T-helper 17 cell (primary cell): ENCODE results near the gene FILIP1L. TPM values are rescaled to one million over a fixed set of nuclear protein-coding genes. Genes with fewer than 3 reads are reported as not detected.

Source experiments
- ATAC-seq: fragments of 150-1000 bp; cut with Tn5 transposase; 2 replicates; pipeline ENCODE4 v1.10.0; 2021; ENCODE audit warnings: mild to moderate bottlenecking, moderate library complexity
- DNase-seq, 3 donors: peaks; one replicate each; pipeline versions ENCODE4 v3.0.0 to v3.0.0-alpha.2; 2020 to 2021
- H3K9me3 ChIP-seq: one replicate; pipeline ENCODE4 v1.7.0; 2013; ENCODE audit warnings: low read length, mild to moderate bottlenecking; ENCODE audit not compliant: control insufficient read depth, poor library complexity, severe bottlenecking
- H3K27ac Mint-ChIP-seq: one replicate; pipeline ENCODE4 v1.8.0; 2022; ENCODE audit warnings: mild to moderate bottlenecking, moderate library complexity, mixed read lengths
- H3K27me3 Mint-ChIP-seq: one replicate; pipeline ENCODE4 v1.8.0; 2022; ENCODE audit warnings: mixed read lengths
- H3K36me3 Mint-ChIP-seq: one replicate; pipeline ENCODE4 v1.8.0; 2022; ENCODE audit warnings: low read depth, mixed read lengths
- H3K4me1 Mint-ChIP-seq: one replicate; pipeline ENCODE4 v1.8.0; 2022; ENCODE audit warnings: mild to moderate bottlenecking, mixed read lengths
- H3K4me3 Mint-ChIP-seq: one replicate; pipeline ENCODE4 v1.8.0; 2022; ENCODE audit warnings: mild to moderate bottlenecking, moderate library complexity, mixed read lengths
- total RNA-seq, 4 donors: library from RNA in 2 of 4; stranded (reverse) in 2 of 4; gene quantifications; one replicate each; pipeline ENCODE4 v1.2.3 and lab custom pipeline; 2022 to 2026

Gene FILIP1L
- total RNA-seq, 2 donors from 2014 or later: 0.82 TPM; not detected in 1

GRCh38 chr3:100144255-100144866 lies 30.1 kb upstream of the FILIP1L start:
- Mint-ChIP-seq H3K36me3 (peaks cover 4% of the 10 kb centered on the region), H3K27ac (no peak overlapping the region), H3K4me1 (peaks cover 4% of the 10 kb centered on the region), H3K4me3 (no peak overlapping the region), H3K27me3 (no peaks in the 10 kb centered on the region)
- H3K9me3 ChIP-seq: peaks cover 2% of the 10 kb centered on the region
- ATAC-seq (no peak), DNase-seq (no peak)

GRCh38 chr3:100141586-100141985 lies 27.3 kb upstream of the FILIP1L start:
- ATAC-seq: no peak
- H3K27me3 Mint-ChIP-seq: no peaks in the 10 kb centered on the region
- H3K4me3 Mint-ChIP-seq: no peak overlapping the region
- no peaks in the 10 kb centered on the region for H3K36me3 Mint-ChIP-seq
- DNase-seq: no peak
- H3K9me3 ChIP-seq: peaks cover 2% of the 10 kb centered on the region
- no peak overlapping the region for H3K27ac Mint-ChIP-seq
- H3K4me1 Mint-ChIP-seq: no peaks in the 10 kb centered on the region

- ATAC-seq (no peak), DNase-seq (no peak)
- no peak overlapping the region for H3K27ac Mint-ChIP-seq
- H3K4me1 Mint-ChIP-seq: no peaks in the 10 kb centered on the region
- peaks cover 2% of the 10 kb centered on the region for H3K9me3 ChIP-seq
- no peaks in the 10 kb centered on the region for H3K36me3 Mint-ChIP-seq
- no peaks in the 10 kb centered on the region for H3K27me3 Mint-ChIP-seq
- no peak overlapping the region for H3K4me3 Mint-ChIP-seq
Observed at GRCh38 chr3:100140976-100141375, 26.7 kb upstream of the FILIP1L start.

- Mint-ChIP-seq H3K27me3 (no peaks in the 10 kb centered on the region), H3K36me3 (no peaks in the 10 kb centered on the region), H3K4me3 (no peak overlapping the region), H3K4me1 (no peaks in the 10 kb centered on the region), H3K27ac (no peak overlapping the region)
- ATAC-seq: no peak
- H3K9me3 ChIP-seq: no peaks in the 10 kb centered on the region
- no peak for DNase-seq
Observed at GRCh38 chr3:100136921-100137320, 22.6 kb upstream of the FILIP1L start.

GRCh38 chr3:100131241-100131640 lies 16.9 kb upstream of the FILIP1L start:
- Mint-ChIP-seq H3K27me3 (no peaks in the 10 kb centered on the region), H3K4me3 (no peak overlapping the region), H3K27ac (no peak overlapping the region), H3K36me3 (no peaks in the 10 kb centered on the region), H3K4me1 (no peaks in the 10 kb centered on the region)
- no peaks in the 10 kb centered on the region for H3K9me3 ChIP-seq
- no peak for DNase-seq
- ATAC-seq: no peak

GRCh38 chr3:100129941-100130340 lies 15.6 kb upstream of the FILIP1L start:
- H3K4me1 Mint-ChIP-seq: peaks cover 4% of the 10 kb centered on the region
- no peaks in the 10 kb centered on the region for H3K9me3 ChIP-seq
- no peak overlapping the region for H3K27ac Mint-ChIP-seq
- ATAC-seq (no peak), DNase-seq (no peak)
- no peaks in the 10 kb centered on the region for H3K27me3 Mint-ChIP-seq
- H3K36me3 Mint-ChIP-seq: peaks cover 2% of the 10 kb centered on the region
- no peak overlapping the region for H3K4me3 Mint-ChIP-seq

GRCh38 chr3:100128565-100128964 lies 14.3 kb upstream of the FILIP1L start:
- peaks cover 4% of the 10 kb centered on the region for H3K36me3 Mint-ChIP-seq
- ATAC-seq: no peak

GRCh38 chr3:100127792-100128191 lies 13.5 kb upstream of the FILIP1L start:
- DNase-seq (no peak), ATAC-seq (no peak)
- H3K27me3 Mint-ChIP-seq: no peaks in the 10 kb centered on the region
- H3K4me3 Mint-ChIP-seq: no peak overlapping the region
- no peaks in the 10 kb centered on the region for H3K9me3 ChIP-seq
- H3K4me1 Mint-ChIP-seq: peaks cover 11% of the 10 kb centered on the region
- H3K36me3 Mint-ChIP-seq: peaks cover 8% of the 10 kb centered on the region
- no peak overlapping the region for H3K27ac Mint-ChIP-seq

More at GRCh38 chr3:100128565-100128964, 14.3 kb upstream of the FILIP1L start:
- H3K4me3 Mint-ChIP-seq: no peak overlapping the region
- H3K9me3 ChIP-seq: no peaks in the 10 kb centered on the region
- peaks cover 6% of the 10 kb centered on the region for H3K4me1 Mint-ChIP-seq
- no peaks in the 10 kb centered on the region for H3K27me3 Mint-ChIP-seq
- no peak overlapping the region for H3K27ac Mint-ChIP-seq
- no peak for DNase-seq

GRCh38 chr3:100125161-100125938 lies 11.0 kb upstream of the FILIP1L start:
- no peaks in the 10 kb centered on the region for H3K27me3 Mint-ChIP-seq
- no peak overlapping the region for H3K27ac Mint-ChIP-seq
- H3K4me3 Mint-ChIP-seq: no peak overlapping the region
- DNase-seq (no peak), ATAC-seq (no peak)
- peaks cover 2% of the 10 kb centered on the region for H3K9me3 ChIP-seq
- H3K4me1 Mint-ChIP-seq: peaks cover 11% of the 10 kb centered on the region
- H3K36me3 Mint-ChIP-seq: peaks cover 8% of the 10 kb centered on the region

GRCh38 chr3:100124201-100124761 lies 10.0 kb upstream of the FILIP1L start:
- peaks cover 11% of the 10 kb centered on the region for H3K4me1 Mint-ChIP-seq

GRCh38 chr3:100123112-100123511 lies 8.8 kb upstream of the FILIP1L start:
- H3K4me1 Mint-ChIP-seq: peaks cover 11% of the 10 kb centered on the region
- no peak for ATAC-seq
- H3K9me3 ChIP-seq: peaks cover 2% of the 10 kb centered on the region
- no peak overlapping the region for H3K27ac Mint-ChIP-seq
- H3K4me3 Mint-ChIP-seq: no peak overlapping the region
- H3K36me3 Mint-ChIP-seq: peaks cover 8% of the 10 kb centered on the region
- DNase-seq: no peak
- H3K27me3 Mint-ChIP-seq: no peaks in the 10 kb centered on the region

More at GRCh38 chr3:100124201-100124761, 10.0 kb upstream of the FILIP1L start:
- Mint-ChIP-seq H3K27ac (no peak overlapping the region), H3K27me3 (no peaks in the 10 kb centered on the region), H3K4me3 (no peak overlapping the region), H3K36me3 (peaks cover 8% of the 10 kb centered on the region)
- no peak for ATAC-seq
- H3K9me3 ChIP-seq: peaks cover 2% of the 10 kb centered on the region
- DNase-seq: no peak

GRCh38 chr3:100122321-100122720 lies 8.0 kb upstream of the FILIP1L start:
- peaks cover 11% of the 10 kb centered on the region for H3K4me1 Mint-ChIP-seq

GRCh38 chr3:100120693-100121092 lies 6.4 kb upstream of the FILIP1L start:
- H3K27me3 Mint-ChIP-seq: no peaks in the 10 kb centered on the region
- peaks cover 11% of the 10 kb centered on the region for H3K4me1 Mint-ChIP-seq
- peaks cover 2% of the 10 kb centered on the region for H3K9me3 ChIP-seq
- no peak overlapping the region for H3K4me3 Mint-ChIP-seq
- peaks cover 8% of the 10 kb centered on the region for H3K36me3 Mint-ChIP-seq
- no peak for DNase-seq
- ATAC-seq: no peak
- no peak overlapping the region for H3K27ac Mint-ChIP-seq

More at GRCh38 chr3:100122321-100122720, 8.0 kb upstream of the FILIP1L start:
- DNase-seq (no peak), ATAC-seq (no peak)
- peaks cover 8% of the 10 kb centered on the region for H3K36me3 Mint-ChIP-seq
- no peak overlapping the region for H3K27ac Mint-ChIP-seq
- peaks cover 2% of the 10 kb centered on the region for H3K9me3 ChIP-seq
- no peaks in the 10 kb centered on the region for H3K27me3 Mint-ChIP-seq
- no peak overlapping the region for H3K4me3 Mint-ChIP-seq
